ENCODE results near the gene ACSL5. TPM values are rescaled to one million over a fixed set of nuclear protein-coding genes. Genes with fewer than 3 reads are reported as not detected.

ACSL5 gene
- total and polyA plus RNA-seq, 2 donors (not counting 1 experiment from before 2014, with no cell fraction given): 1.7 to 6.6 TPM

- H2AFZ ChIP-seq (ENCODE audit: low read length): no peak overlapping the region
- no peak overlapping the region for H3K9ac ChIP-seq (ENCODE audit: insufficient read depth, low read length)
- H4K20me1 ChIP-seq (ENCODE audit: control insufficient read depth, extremely low read depth, insufficient read depth, low read length): no peaks in the 10 kb centered on the region
- H3K9me3 ChIP-seq (ENCODE audit: control insufficient read depth, insufficient read depth, low read depth, low read length): no peaks in the 10 kb centered on the region
- H3K4me1 ChIP-seq (ENCODE audit: control insufficient read depth, extremely low read depth, insufficient read depth, low read length): no peaks in the 10 kb centered on the region
- no peak overlapping the region for H3K4me3 ChIP-seq (replicated peaks in 1 of 4; ENCODE audit: control extremely low read depth in 1 of 4, insufficient read depth in 1 of 4, low read depth in 3 of 4, low read length in 4 of 4)
- H3K79me2 ChIP-seq (ENCODE audit: control insufficient read depth, insufficient read depth, low read length): no peaks in the 10 kb centered on the region
- no peaks in the 10 kb centered on the region for H3K27me3 ChIP-seq (ENCODE audit: control insufficient read depth, insufficient read depth, low read length)
- H3K4me2 ChIP-seq (ENCODE audit: extremely low read depth, insufficient read depth, low read length): no peak overlapping the region
- no peak for DNase-seq (ENCODE audit: low read depth in 2 of 2)
- H3K36me3 ChIP-seq (ENCODE audit: control insufficient read depth, insufficient read depth, low read length): no peaks in the 10 kb centered on the region
- H3K27ac ChIP-seq (ENCODE audit: insufficient read depth, low read length): no peak overlapping the region
- TF ChIP-seq CTCF (conservative IDR thresholded peaks at IDR 0.05 in 1 of 2, IDR thresholded peaks at IDR 0.05 in 1 of 2; ENCODE audit: low read depth in 1 of 2, low read length in 2 of 2) (no peak), EZH2 (IDR thresholded peaks at IDR 0.05; ENCODE audit: low read length, missing control alignments) (no peak)
Measured at GRCh38 chr10:112352044-112352443, 21.9 kb upstream of the ACSL5 start.

DNA sequence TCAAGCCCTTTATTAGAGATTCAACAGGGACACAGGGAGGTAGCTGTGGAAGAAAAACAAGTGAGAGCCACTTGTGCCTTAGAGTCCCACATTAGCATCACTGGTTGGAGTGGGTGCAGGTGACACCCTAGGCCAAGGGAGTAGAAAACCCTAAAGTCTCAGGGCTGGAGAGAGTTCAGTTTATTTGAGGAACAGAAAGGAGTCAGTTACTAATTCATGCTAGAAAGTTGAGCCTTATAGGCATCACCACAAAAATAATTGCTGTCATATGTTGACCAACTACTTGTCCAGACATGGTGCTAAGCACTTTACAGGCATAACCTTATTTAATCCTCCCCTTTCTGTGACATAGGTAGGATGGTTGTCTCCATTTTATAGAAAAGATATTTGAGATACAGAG lies 20.9 kb upstream of the ACSL5 start:
- Histone ChIP-seq H3K79me2 (ENCODE audit: control insufficient read depth, insufficient read depth, low read length) (no peaks in the 10 kb centered on the region), H3K9me3 (ENCODE audit: control insufficient read depth, insufficient read depth, low read depth, low read length) (no peaks in the 10 kb centered on the region), H3K4me1 (ENCODE audit: control insufficient read depth, extremely low read depth, insufficient read depth, low read length) (no peaks in the 10 kb centered on the region), H3K4me3 (replicated peaks in 1 of 4; ENCODE audit: control extremely low read depth in 1 of 4, insufficient read depth in 1 of 4, low read depth in 3 of 4, low read length in 4 of 4) (no peak overlapping the region), H3K36me3 (ENCODE audit: control insufficient read depth, insufficient read depth, low read length) (no peaks in the 10 kb centered on the region), H4K20me1 (ENCODE audit: control insufficient read depth, extremely low read depth, insufficient read depth, low read length) (no peaks in the 10 kb centered on the region), H3K27me3 (ENCODE audit: control insufficient read depth, insufficient read depth, low read length) (no peaks in the 10 kb centered on the region), H3K27ac (ENCODE audit: insufficient read depth, low read length) (no peak overlapping the region), H2AFZ (ENCODE audit: low read length) (no peak overlapping the region), H3K4me2 (ENCODE audit: extremely low read depth, insufficient read depth, low read length) (no peak overlapping the region), H3K9ac (ENCODE audit: insufficient read depth, low read length) (no peak overlapping the region)
- TF ChIP-seq EZH2 (IDR thresholded peaks at IDR 0.05; ENCODE audit: low read length, missing control alignments) (no peak), CTCF (conservative IDR thresholded peaks at IDR 0.05 in 1 of 2, IDR thresholded peaks at IDR 0.05 in 1 of 2; ENCODE audit: low read depth in 1 of 2, low read length in 2 of 2) (no peak)
- no peak for DNase-seq (ENCODE audit: low read depth in 2 of 2)

GRCh38 chr10:112356686-112357085 lies 17.2 kb upstream of the ACSL5 start:
- Histone ChIP-seq H3K27me3 (ENCODE audit: control insufficient read depth, insufficient read depth, low read length) (no peaks in the 10 kb centered on the region), H4K20me1 (ENCODE audit: control insufficient read depth, extremely low read depth, insufficient read depth, low read length) (no peaks in the 10 kb centered on the region), H2AFZ (ENCODE audit: low read length) (no peak overlapping the region), H3K27ac (ENCODE audit: insufficient read depth, low read length) (no peak overlapping the region), H3K79me2 (ENCODE audit: control insufficient read depth, insufficient read depth, low read length) (no peaks in the 10 kb centered on the region), H3K9ac (ENCODE audit: insufficient read depth, low read length) (no peak overlapping the region), H3K9me3 (ENCODE audit: control insufficient read depth, insufficient read depth, low read depth, low read length) (no peaks in the 10 kb centered on the region), H3K36me3 (ENCODE audit: control insufficient read depth, insufficient read depth, low read length) (no peaks in the 10 kb centered on the region), H3K4me3 (replicated peaks in 1 of 4; ENCODE audit: control extremely low read depth in 1 of 4, insufficient read depth in 1 of 4, low read depth in 3 of 4, low read length in 4 of 4) (no peak overlapping the region), H3K4me1 (ENCODE audit: control insufficient read depth, extremely low read depth, insufficient read depth, low read length) (no peaks in the 10 kb centered on the region), H3K4me2 (ENCODE audit: extremely low read depth, insufficient read depth, low read length) (no peak overlapping the region)
- no peak for TF ChIP-seq EZH2 (IDR thresholded peaks at IDR 0.05; ENCODE audit: low read length, missing control alignments)
- no peak for TF ChIP-seq CTCF (conservative IDR thresholded peaks at IDR 0.05 in 1 of 2, IDR thresholded peaks at IDR 0.05 in 1 of 2; ENCODE audit: low read depth in 1 of 2, low read length in 2 of 2)
- no peak for DNase-seq (ENCODE audit: low read depth in 2 of 2)
